GM13977 (cell line): ENCODE measurements around the gene DNAJC5.
A peak's percentile ranks its signal among the peaks of the same experiment; 100 is the strongest.

Experiments used
- DNase-seq: peaks from one replicate; pipeline ENCODE4 v3.0.0; 2012; ENCODE audit warnings: low spot score
- CTCF ChIP-seq: IDR thresholded peaks from 2 replicates; pipeline ENCODE4 v1.5.1; 2012; ENCODE audit warnings: mild to moderate bottlenecking, control low read depth; ENCODE audit not compliant: insufficient read depth; ENCODE audit errors: extremely low read depth, missing control alignments
- in situ Hi-C: fragments of 300-500 bp; cut with MboI; formaldehyde crosslinking; loops from one replicate; pipeline ENCODE4 v1.12.0; 2022; ENCODE audit warnings: low sequenced_read_pairs, low pct_unique_long_range_greater_than_20kb, mixed read lengths, inconsistent platforms; ENCODE audit not compliant: unreplicated experiment

The DNAJC5 gene

GRCh38 chr20:63933646-63934045, 38.7 kb downstream of the DNAJC5 start:
- no peak for TF ChIP-seq CTCF
- in situ Hi-C loops, result no loop called here
- no peak for DNase-seq

GRCh38 chr20:63934271-63935068, 39.5 kb downstream of the DNAJC5 start:
- no peak for TF ChIP-seq CTCF
- in situ Hi-C loops, result no loop called here
- no peak for DNase-seq

DNA sequence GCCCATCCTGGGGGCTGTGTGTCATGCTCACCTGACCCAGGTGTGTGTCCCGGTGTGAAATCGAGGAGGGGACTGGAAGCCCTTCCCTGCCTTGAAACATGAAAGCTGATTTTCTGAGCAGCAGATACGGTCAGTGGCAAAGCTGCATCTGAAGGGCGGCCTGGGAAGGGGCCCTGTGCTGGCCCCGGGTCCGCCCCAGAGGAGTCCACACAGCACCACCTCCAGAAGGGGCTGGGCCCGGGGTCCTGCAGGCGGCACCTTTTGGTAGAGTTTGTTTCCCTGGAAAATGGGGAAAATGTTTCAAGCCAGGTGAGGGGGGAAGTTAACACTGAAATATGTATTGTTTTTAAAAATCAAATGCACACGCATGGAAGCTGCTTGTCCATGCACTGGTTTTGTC, 40.5 kb downstream of the DNAJC5 start:
- TF ChIP-seq CTCF, result no peak
- in situ Hi-C loops, result no loop called here

DNA sequence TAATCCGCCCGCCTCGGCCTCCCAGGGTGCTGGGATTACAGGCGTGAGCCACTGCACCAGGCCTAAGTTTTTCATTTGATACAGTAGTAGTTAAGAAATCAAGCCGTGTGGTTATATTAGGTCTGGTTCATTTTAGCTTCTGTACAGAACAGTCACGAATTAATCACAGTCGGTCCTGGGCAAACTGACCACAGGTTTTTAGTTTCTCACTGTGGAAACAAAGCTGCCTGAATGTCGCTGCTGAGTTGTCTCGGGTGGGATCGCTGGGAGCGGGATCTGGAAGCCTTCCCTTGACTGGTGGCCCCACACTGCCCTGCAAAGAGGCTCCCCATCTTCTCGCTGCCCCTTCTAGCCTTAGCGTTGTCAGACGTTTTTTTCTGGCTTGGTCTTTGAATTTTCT, 42.7 kb downstream of the DNAJC5 start:
- DNase-seq, result no peak
- in situ Hi-C loops, result no loop called here

More for the DNA sequence above, 40.5 kb downstream of the DNAJC5 start:
- no peak for DNase-seq

GRCh38 chr20:63939061-63939935, 44.4 kb downstream of the DNAJC5 start:
- no peak for TF ChIP-seq CTCF
- peak; percentile 24 for DNase-seq
- in situ Hi-C loops, result no loop called here

More for the DNA sequence above, 42.7 kb downstream of the DNAJC5 start:
- TF ChIP-seq CTCF, result no peak

DNA sequence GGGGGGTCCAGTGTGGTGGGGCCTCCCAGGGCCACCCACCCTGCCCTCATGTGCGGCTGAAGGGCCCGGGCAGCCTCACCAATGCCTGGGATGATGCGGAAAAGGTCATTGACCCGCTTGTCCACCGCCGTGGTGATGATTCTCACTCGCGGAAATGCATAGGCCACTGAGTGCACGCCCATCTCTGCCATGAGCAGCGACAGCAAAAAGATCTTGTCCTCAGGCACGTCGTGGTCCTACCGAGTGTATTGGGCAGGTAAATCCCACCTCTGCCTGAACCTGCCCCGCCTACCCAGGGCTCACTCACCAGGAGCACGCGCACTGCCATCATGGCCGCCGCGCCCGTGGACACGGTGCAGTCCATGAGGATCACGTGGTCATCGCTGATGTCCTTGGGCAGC, 45.1 kb downstream of the DNAJC5 start:
- no peak for TF ChIP-seq CTCF
- in situ Hi-C loops, result no loop called here
- no peak for DNase-seq
